SJCRH30 (cell line): ENCODE measurements around the gene CCR2. TPM values are rescaled to one million over a fixed set of nuclear protein-coding genes. Genes with fewer than 3 reads are reported as not detected.

Source experiments
- DNase-seq, 2 experiments: peaks; one replicate each; pipeline ENCODE4 v3.0.0-alpha.2; 2015 to 2020
- H3K27ac ChIP-seq: fragments of 250-450 bp; sonication (Bioruptor Pico); 2 replicates; pipeline ENCODE4 v1.5.1; 2020; ENCODE audit warnings: mild to moderate bottlenecking, moderate library complexity
- H3K27me3 ChIP-seq: fragments of 250-450 bp; sonication (Bioruptor Pico); 2 replicates; pipeline ENCODE4 v1.5.1; 2020; ENCODE audit warnings: mild to moderate bottlenecking, moderate library complexity
- H3K36me3 ChIP-seq: fragments of 250-450 bp; sonication (Bioruptor Pico); 2 replicates; pipeline ENCODE4 v1.5.1; 2020; ENCODE audit warnings: mild to moderate bottlenecking, moderate library complexity
- H3K4me1 ChIP-seq: fragments of 250-450 bp; sonication (Bioruptor Pico); 2 replicates; pipeline ENCODE4 v1.5.1; 2020; ENCODE audit warnings: mild to moderate bottlenecking, moderate library complexity
- H3K4me3 ChIP-seq: fragments of 250-450 bp; sonication (Bioruptor Pico); 2 replicates; pipeline ENCODE4 v1.5.1; 2020; ENCODE audit warnings: mild to moderate bottlenecking, moderate library complexity
- H3K9me3 ChIP-seq: fragments of 250-450 bp; sonication (Bioruptor Pico); replicated peaks from 2 replicates; pipeline ENCODE4 v1.5.1; 2020; ENCODE audit warnings: mild to moderate bottlenecking, moderate library complexity
- total RNA-seq: library from RNA; depleted of rRNA; stranded (reverse); fragments of >200 nt; shearing (Covaris generic); gene quantifications from 2 replicates; pipeline ENCODE4 v1.2.3, GENCODE V29; 2014

CCR2 gene
- total RNA-seq, 1 experiment from 2014 or later = not detected

DNA sequence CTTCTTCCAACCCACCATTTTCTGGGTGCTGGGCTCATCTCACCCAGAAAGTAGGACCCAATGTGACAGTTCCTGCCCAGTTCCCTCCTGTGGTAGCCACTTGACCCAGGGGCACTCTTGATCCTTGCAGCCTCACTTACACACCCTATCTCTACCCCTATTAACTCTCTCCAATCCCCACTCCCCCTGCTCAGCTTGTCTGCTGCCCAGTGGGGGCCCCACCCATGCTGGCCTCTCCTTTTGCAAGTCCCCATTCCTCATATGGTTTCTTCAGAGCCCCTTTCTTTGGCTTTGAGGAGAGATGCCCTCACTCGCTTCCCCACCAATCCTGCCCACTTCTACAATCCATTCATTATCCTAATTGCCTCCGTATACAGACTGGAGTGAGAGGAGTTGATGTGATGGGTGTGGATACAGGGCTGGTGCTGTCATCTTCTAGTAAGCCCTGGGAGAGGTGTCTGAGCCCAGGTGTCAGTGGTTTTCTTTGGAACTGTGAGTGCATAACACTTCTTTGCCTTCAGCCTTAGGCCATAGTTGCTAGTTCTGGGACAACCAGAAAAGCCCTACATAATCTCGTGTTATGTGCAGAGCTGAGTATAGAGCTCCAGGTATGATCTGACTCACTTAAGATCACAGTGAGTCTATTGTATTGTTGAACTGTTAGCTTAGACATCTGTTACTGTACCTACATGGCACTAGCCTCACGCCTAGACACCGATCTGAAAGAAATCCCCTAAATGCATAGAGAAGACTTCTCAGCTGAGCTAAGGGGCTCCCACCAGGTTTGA, 12.0 kb downstream of the CCR2 start:
- H3K27me3 ChIP-seq = no peaks in the 10 kb centered on the region
- no peaks in the 10 kb centered on the region for H3K9me3 ChIP-seq
- no peak overlapping the region for H3K4me3 ChIP-seq
- H3K27ac ChIP-seq = no peak overlapping the region
- no peaks in the 10 kb centered on the region for H3K4me1 ChIP-seq
- no peaks in the 10 kb centered on the region for H3K36me3 ChIP-seq
- DNase-seq = no peak

DNA sequence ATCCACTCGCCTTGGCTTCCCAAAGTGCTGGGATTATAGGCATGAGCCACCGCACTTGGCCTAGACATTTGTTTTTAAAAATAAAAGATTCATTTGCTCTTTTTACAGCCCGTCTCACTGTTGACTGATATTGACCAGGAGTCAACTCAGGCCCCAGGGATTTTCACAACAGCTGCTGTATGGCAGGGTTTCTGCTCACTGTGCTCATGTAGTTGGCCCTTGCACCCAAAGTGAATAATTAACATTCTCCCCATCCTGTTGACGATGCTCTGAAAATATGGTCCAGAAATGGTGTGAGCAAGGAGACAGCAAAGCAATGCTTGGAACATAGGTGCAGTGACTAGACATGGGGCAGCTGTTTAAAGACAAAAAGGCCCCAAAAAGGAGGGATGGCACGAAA, 13.9 kb downstream of the CCR2 start:
- H3K36me3 ChIP-seq = no peaks in the 10 kb centered on the region
- H3K27ac ChIP-seq = no peak overlapping the region
- no peaks in the 10 kb centered on the region for H3K4me1 ChIP-seq
- no peaks in the 10 kb centered on the region for H3K27me3 ChIP-seq
- H3K4me3 ChIP-seq = no peak overlapping the region
- DNase-seq = no peak
- no peaks in the 10 kb centered on the region for H3K9me3 ChIP-seq

DNA sequence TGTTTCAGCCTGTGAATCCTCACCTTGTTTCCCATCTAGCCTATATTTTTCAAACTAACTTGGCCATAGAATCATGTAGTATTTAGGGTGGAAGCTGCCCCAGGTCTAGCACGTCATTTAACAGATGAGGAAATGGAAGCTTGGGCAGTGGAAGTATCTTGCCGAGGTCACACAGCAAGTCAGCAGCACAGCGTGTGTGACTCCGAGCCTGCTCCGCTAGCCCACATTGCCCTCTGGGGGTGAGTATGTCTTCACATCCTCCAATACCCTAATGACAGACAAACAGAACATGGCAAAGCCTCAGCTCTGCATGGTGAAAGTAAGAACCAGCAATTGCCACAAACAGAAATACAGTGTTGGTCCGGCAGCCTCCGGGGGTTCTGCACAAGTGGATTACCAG, 14.7 kb downstream of the CCR2 start:
- no peak for DNase-seq
- H3K4me3 ChIP-seq = no peak overlapping the region
- H3K36me3 ChIP-seq = no peaks in the 10 kb centered on the region
- no peaks in the 10 kb centered on the region; the same call in 1 of the 2 replicates for H3K27me3 ChIP-seq
- H3K4me1 ChIP-seq = no peaks in the 10 kb centered on the region
- H3K27ac ChIP-seq = no peak overlapping the region
- H3K9me3 ChIP-seq = no peaks in the 10 kb centered on the region

- no peaks in the 10 kb centered on the region for H3K36me3 ChIP-seq
- no peak overlapping the region for H3K4me3 ChIP-seq
- no peak for DNase-seq
- H3K9me3 ChIP-seq = no peaks in the 10 kb centered on the region
- H3K4me1 ChIP-seq = no peaks in the 10 kb centered on the region
- no peak overlapping the region for H3K27ac ChIP-seq
- no peaks in the 10 kb centered on the region; the same call in 1 of the 2 replicates for H3K27me3 ChIP-seq
These were observed 15.2 kb downstream of the CCR2 start for GRCh38 chr3:46369151-46369550.

DNA sequence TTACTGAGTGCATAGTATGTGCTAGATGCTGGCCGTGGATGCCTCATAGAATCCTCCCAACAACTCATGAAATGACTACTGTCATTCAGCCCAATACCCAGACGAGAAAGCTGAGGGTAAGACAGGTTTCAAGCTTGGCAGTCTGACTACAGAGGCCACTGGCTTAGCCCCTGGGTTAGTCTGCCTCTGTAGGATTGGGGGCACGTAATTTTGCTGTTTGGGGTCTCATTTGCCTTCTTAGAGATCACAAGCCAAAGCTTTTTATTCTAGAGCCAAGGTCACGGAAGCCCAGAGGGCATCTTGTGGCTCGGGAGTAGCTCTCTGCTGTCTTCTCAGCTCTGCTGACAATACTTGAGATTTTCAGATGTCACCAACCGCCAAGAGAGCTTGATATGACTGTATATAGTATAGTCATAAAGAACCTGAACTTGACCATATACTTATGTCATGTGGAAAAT, 15.8 kb downstream of the CCR2 start:
- Histone ChIP-seq H3K4me3 (no peak overlapping the region), H3K9me3 (no peaks in the 10 kb centered on the region), H3K27ac (no peak overlapping the region), H3K36me3 (no peaks in the 10 kb centered on the region), H3K27me3 (no peaks in the 10 kb centered on the region; the same call in 1 of the 2 replicates), H3K4me1 (no peaks in the 10 kb centered on the region)
- no peak for DNase-seq

DNA sequence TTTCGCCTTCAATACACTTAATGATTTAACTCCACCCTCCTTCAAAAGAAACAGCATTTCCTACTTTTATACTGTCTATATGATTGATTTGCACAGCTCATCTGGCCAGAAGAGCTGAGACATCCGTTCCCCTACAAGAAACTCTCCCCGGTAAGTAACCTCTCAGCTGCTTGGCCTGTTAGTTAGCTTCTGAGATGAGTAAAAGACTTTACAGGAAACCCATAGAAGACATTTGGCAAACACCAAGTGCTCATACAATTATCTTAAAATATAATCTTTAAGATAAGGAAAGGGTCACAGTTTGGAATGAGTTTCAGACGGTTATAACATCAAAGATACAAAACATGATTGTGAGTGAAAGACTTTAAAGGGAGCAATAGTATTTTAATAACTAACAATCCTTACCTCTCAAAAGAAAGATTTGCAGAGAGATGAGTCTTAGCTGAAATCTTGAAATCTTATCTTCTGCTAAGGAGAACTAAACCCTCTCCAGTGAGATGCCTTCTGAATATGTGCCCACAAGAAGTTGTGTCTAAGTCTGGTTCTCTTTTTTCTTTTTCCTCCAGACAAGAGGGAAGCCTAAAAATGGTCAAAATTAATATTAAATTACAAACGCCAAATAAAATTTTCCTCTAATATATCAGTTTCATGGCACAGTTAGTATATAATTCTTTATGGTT, 17.1 kb downstream of the CCR2 start, which contains the start of gene CCR5:
Gene CCR5 (plus strand): TSS at position 108 of the 680 bp plus-strand sequence. CDS start 1,957 bp downstream, outside the sequence.
- no peaks in the 10 kb centered on the region for H3K36me3 ChIP-seq
- no peaks in the 10 kb centered on the region for H3K9me3 ChIP-seq
- no peak for DNase-seq
- H3K4me3 ChIP-seq = no peak within 1 kb of the TSS
- H3K4me1 ChIP-seq = no peaks in the 10 kb centered on the region
- no peaks in the 10 kb centered on the region; the same call in 1 of the 2 replicates for H3K27me3 ChIP-seq
- no peak within 1 kb of the TSS for H3K27ac ChIP-seq

GRCh38 chr3:46371519-46372340, 17.8 kb downstream of the CCR2 start:
- Histone ChIP-seq H3K27me3 (no peaks in the 10 kb centered on the region; the same call in 1 of the 2 replicates), H3K27ac (no peak overlapping the region), H3K4me1 (no peaks in the 10 kb centered on the region), H3K9me3 (no peaks in the 10 kb centered on the region), H3K4me3 (no peak overlapping the region), H3K36me3 (no peaks in the 10 kb centered on the region)
- DNase-seq = no peak

DNA sequence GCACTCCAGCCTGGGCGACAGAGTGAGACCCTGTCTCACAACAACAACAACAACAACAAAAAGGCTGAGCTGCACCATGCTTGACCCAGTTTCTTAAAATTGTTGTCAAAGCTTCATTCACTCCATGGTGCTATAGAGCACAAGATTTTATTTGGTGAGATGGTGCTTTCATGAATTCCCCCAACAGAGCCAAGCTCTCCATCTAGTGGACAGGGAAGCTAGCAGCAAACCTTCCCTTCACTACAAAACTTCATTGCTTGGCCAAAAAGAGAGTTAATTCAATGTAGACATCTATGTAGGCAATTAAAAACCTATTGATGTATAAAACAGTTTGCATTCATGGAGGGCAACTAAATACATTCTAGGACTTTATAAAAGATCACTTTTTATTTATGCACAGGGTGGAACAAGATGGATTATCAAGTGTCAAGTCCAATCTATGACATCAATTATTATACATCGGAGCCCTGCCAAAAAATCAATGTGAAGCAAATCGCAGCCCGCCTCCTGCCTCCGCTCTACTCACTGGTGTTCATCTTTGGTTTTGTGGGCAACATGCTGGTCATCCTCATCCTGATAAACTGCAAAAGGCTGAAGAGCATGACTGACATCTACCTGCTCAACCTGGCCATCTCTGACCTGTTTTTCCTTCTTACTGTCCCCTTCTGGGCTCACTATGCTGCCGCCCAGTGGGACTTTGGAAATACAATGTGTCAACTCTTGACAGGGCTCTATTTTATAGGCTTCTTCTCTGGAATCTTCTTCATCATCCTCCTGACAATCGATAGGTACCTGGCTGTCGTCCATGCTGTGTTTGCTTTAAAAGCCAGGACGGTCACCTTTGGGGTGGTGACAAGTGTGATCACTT, 18.8 kb downstream of the CCR2 start:
- Histone ChIP-seq H3K27ac (no peak overlapping the region), H3K4me1 (no peaks in the 10 kb centered on the region), H3K27me3 (no peaks in the 10 kb centered on the region; the same call in 1 of the 2 replicates), H3K4me3 (no peak overlapping the region), H3K9me3 (no peaks in the 10 kb centered on the region), H3K36me3 (no peaks in the 10 kb centered on the region)
- DNase-seq = no peak

GRCh38 chr3:46374755-46375154, 20.8 kb downstream of the CCR2 start:
- Histone ChIP-seq H3K27ac (no peak overlapping the region), H3K27me3 (no peaks in the 10 kb centered on the region; the same call in 1 of the 2 replicates), H3K4me3 (no peak overlapping the region), H3K9me3 (no peaks in the 10 kb centered on the region), H3K36me3 (no peaks in the 10 kb centered on the region), H3K4me1 (no peaks in the 10 kb centered on the region)
- DNase-seq = no peak

GRCh38 chr3:46375218-46375617, 21.3 kb downstream of the CCR2 start:
- Histone ChIP-seq H3K27me3 (no peaks in the 10 kb centered on the region; the same call in 1 of the 2 replicates), H3K4me3 (no peak overlapping the region), H3K27ac (no peak overlapping the region), H3K4me1 (no peaks in the 10 kb centered on the region), H3K36me3 (no peaks in the 10 kb centered on the region), H3K9me3 (no peaks in the 10 kb centered on the region)
- no peak for DNase-seq

GRCh38 chr3:46375814-46376213, 21.9 kb downstream of the CCR2 start:
- Histone ChIP-seq H3K4me3 (no peak overlapping the region), H3K9me3 (no peaks in the 10 kb centered on the region), H3K27me3 (no peaks in the 10 kb centered on the region; the same call in 1 of the 2 replicates), H3K4me1 (no peaks in the 10 kb centered on the region), H3K36me3 (no peaks in the 10 kb centered on the region), H3K27ac (no peak overlapping the region)
- DNase-seq = no peak

- H3K4me1 ChIP-seq = no peaks in the 10 kb centered on the region
- H3K9me3 ChIP-seq = no peaks in the 10 kb centered on the region
- peak; percentile 29 to 47 for DNase-seq
- H3K36me3 ChIP-seq = no peaks in the 10 kb centered on the region
- H3K4me3 ChIP-seq = no peak overlapping the region
- no peak overlapping the region for H3K27ac ChIP-seq
- no peaks in the 10 kb centered on the region; the same call in 1 of the 2 replicates for H3K27me3 ChIP-seq
These were observed 24.6 kb downstream of the CCR2 start for GRCh38 chr3:46378426-46378942.

DNA sequence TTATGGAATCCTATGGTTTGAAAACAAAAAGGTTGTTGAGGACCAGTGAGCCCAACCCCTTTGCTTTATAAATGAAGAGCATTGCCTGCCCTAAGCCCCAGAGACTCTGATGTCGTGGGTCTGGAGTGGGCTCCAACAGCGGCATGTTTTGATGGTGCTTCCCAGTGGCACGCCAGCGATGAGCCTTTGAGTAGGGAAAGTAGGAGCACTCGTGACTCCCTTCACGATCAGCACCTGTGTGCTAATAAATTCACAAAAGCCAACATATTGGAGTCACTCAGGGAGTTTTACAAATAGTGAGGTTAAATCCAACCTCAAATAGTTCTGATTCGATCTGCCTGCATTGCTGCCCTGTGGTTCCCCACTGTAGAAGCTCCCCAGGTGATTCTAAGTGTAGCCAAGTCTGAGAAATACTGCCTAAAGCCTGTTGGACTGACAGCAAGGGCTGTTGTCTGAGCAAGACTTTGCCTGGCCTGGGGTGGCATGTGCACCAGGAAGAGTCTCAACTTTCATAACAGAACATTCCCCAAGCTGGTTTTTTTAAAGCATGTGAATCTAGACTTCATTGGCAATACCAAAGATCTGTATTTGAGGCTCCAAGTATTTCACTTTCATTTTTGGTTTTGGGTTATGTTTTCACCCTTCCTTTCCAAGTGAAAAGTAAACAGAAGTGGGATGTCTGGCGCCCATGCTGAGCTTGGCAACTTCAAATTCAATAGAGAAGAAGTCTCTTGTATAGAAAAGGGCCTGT, 26.7 kb downstream of the CCR2 start:
- Histone ChIP-seq H3K9me3 (no peaks in the 10 kb centered on the region), H3K27ac (no peak overlapping the region), H3K36me3 (no peaks in the 10 kb centered on the region), H3K4me3 (no peak overlapping the region), H3K4me1 (no peaks in the 10 kb centered on the region), H3K27me3 (no peaks in the 10 kb centered on the region)
- no peak for DNase-seq
